GM12878 (cell line): ENCODE measurements around the gene CYP1B1.

Experiments used
- CTCF ChIP-seq, 3 experiments: IDR thresholded peaks in 2 of 3; conservative IDR thresholded peaks in 1 of 3; 2 replicates each; pipeline ENCODE4 v1.5.1; 2011; ENCODE audit warnings: low read depth in 3 of 3, low read length in 3 of 3, mild to moderate bottlenecking in 3 of 3, control low read depth in 2 of 3, moderate library complexity in 2 of 3, inconsistent platforms in 1 of 3, mixed read lengths in 1 of 3; ENCODE audit not compliant: control insufficient read depth in 2 of 3, insufficient read depth in 1 of 3; ENCODE audit errors: extremely low read depth in 1 of 3
- E2F4 ChIP-seq: IDR thresholded peaks from 2 replicates; pipeline ENCODE4 v1.6.1; 2012; ENCODE audit warnings: low read depth, low read length, improper control_type of control experiment
- KAT2A ChIP-seq: conservative IDR thresholded peaks from 2 replicates; pipeline ENCODE4 v1.6.1; 2011; ENCODE audit warnings: low read depth, low read length; ENCODE audit not compliant: control insufficient read depth
- POLR2A ChIP-seq: IDR thresholded peaks from 2 replicates; pipeline ENCODE4 v1.6.1; 2011; ENCODE audit warnings: low read depth, mild to moderate bottlenecking, low read length
- TBL1XR1 ChIP-seq: IDR thresholded peaks from 2 replicates; pipeline ENCODE4 v1.6.1; 2012; ENCODE audit warnings: low read depth, low read length, improper control_type of control experiment
- TCF7 ChIP-seq: IDR thresholded peaks from 2 replicates; pipeline ENCODE4 v1.6.1; 2014; ENCODE audit warnings: antibody characterized with exemption, borderline replicate concordance
- USF1 ChIP-seq: IDR thresholded peaks from 2 replicates; pipeline ENCODE4 v1.6.1; 2011; ENCODE audit warnings: borderline replicate concordance, low read depth, mild to moderate bottlenecking, moderate library complexity, mixed read lengths, low read length; ENCODE audit not compliant: insufficient read depth; ENCODE audit errors: extremely low read length
- YY1 ChIP-seq: IDR thresholded peaks from 2 replicates; pipeline ENCODE4 v1.6.1; 2011; ENCODE audit warnings: low read depth, mild to moderate bottlenecking, low read length
- ZBTB33 ChIP-seq: fragments of 450-650 bp; IDR thresholded peaks from 2 replicates; pipeline ENCODE4 v1.6.1; 2017; ENCODE audit warnings: mild to moderate bottlenecking

- TF ChIP-seq E2F4 (no peak), CTCF (IDR thresholded peaks at IDR 0.05 in 2 of 3, conservative IDR thresholded peaks at IDR 0.05 in 1 of 3; ENCODE audit: control insufficient read depth in 2 of 3, extremely low read depth in 1 of 3, insufficient read depth in 1 of 3, low read depth in 3 of 3, low read length in 3 of 3) (no peak), KAT2A (no peak), POLR2A (no peak), TBL1XR1 (no peak), ZBTB33 (no peak), TCF7 (no peak), YY1 (no peak), USF1 (no peak)
Measured at GRCh38 chr2:38073211-38074057, 2.5 kb downstream of the CYP1B1 start.
